ENCODE measurements around the gene IRAK2.

The IRAK2 gene

DNA sequence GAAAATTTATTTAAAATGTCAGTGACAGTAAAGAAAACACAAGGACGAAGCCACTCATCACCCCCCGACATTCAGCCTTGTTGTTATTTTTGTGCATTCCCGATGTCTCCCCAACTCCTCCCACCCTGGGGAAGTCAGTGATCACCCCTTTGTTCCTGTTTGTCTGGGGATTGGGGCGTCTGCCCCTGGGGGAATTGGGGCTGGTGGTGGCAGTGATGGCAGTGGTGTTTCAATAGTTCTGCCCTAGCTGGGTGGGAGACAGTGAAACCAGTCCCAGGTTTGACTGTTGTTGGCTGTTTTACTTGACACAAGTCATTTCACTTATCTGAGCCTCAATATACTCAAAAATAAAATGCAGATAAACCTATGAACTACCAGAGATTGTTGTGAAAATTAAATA is 33.5 kb downstream of the IRAK2 start:
- Histone ChIP-seq H3K4me1 (ENCODE audit: insufficient read depth, low read length) (no peaks in the 10 kb centered on the region), H3K27me3 (ENCODE audit: insufficient read depth, low read length, poor library complexity) (no peaks in the 10 kb centered on the region), H3K4me3 (ENCODE audit: low read depth in 1 of 2, low read length in 2 of 2) (no peak overlapping the region), H2AFZ (ENCODE audit: low read depth, low read length) (no peak overlapping the region), H3K9me3 (ENCODE audit: insufficient read depth, low read length, severe bottlenecking) (no peaks in the 10 kb centered on the region), H3K36me3 (ENCODE audit: insufficient read depth, low read length) (no peaks in the 10 kb centered on the region), H4K20me1 (ENCODE audit: insufficient read depth, low read length) (no peaks in the 10 kb centered on the region), H3K4me2 (ENCODE audit: insufficient read depth, low read length) (no peak overlapping the region), H3K9ac (ENCODE audit: low read depth, low read length) (no peak overlapping the region), H3K79me2 (ENCODE audit: insufficient read depth, low read length) (no peaks in the 10 kb centered on the region), H3K27ac (ENCODE audit: low read length) (no peak overlapping the region)
- DNase-seq (no peak), ATAC-seq (ENCODE audit: insufficient read depth, low read depth) (no peak)
- TF ChIP-seq EZH2 (IDR thresholded peaks at IDR 0.05; ENCODE audit: borderline replicate concordance, low read depth, low read length, severe bottlenecking), result no peak
- TF ChIP-seq CTCF (IDR thresholded peaks at IDR 0.05; ENCODE audit: borderline replicate concordance, extremely low read depth, low read length, poor library complexity, severe bottlenecking), result no peak

GRCh38 chr3:10198761-10199649 is 34.3 kb downstream of the IRAK2 start:
- DNase-seq, result peak; percentile 23
- H2AFZ ChIP-seq (ENCODE audit: low read depth, low read length), result no peak overlapping the region
- no peaks in the 10 kb centered on the region for H3K9me3 ChIP-seq (ENCODE audit: insufficient read depth, low read length, severe bottlenecking)
- peak; percentile 61; the same call in 1 of the 3 replicates for ATAC-seq (ENCODE audit: insufficient read depth, low read depth)
- H3K27me3 ChIP-seq (ENCODE audit: insufficient read depth, low read length, poor library complexity), result no peaks in the 10 kb centered on the region
- H3K79me2 ChIP-seq (ENCODE audit: insufficient read depth, low read length), result no peaks in the 10 kb centered on the region
- no peak overlapping the region for H3K4me2 ChIP-seq (ENCODE audit: insufficient read depth, low read length)
- no peaks in the 10 kb centered on the region for H3K4me1 ChIP-seq (ENCODE audit: insufficient read depth, low read length)
- TF ChIP-seq CTCF (IDR thresholded peaks at IDR 0.05; ENCODE audit: borderline replicate concordance, extremely low read depth, low read length, poor library complexity, severe bottlenecking) (no peak), EZH2 (IDR thresholded peaks at IDR 0.05; ENCODE audit: borderline replicate concordance, low read depth, low read length, severe bottlenecking) (no peak)
- no peak overlapping the region for H3K4me3 ChIP-seq (ENCODE audit: low read depth in 1 of 2, low read length in 2 of 2)
- H3K9ac ChIP-seq (ENCODE audit: low read depth, low read length), result no peak overlapping the region
- H3K27ac ChIP-seq (ENCODE audit: low read length), result no peak overlapping the region
- H3K36me3 ChIP-seq (ENCODE audit: insufficient read depth, low read length), result no peaks in the 10 kb centered on the region
- H4K20me1 ChIP-seq (ENCODE audit: insufficient read depth, low read length), result no peaks in the 10 kb centered on the region

- Histone ChIP-seq H3K4me2 (ENCODE audit: insufficient read depth, low read length) (no peak overlapping the region), H3K4me3 (ENCODE audit: low read depth in 1 of 2, low read length in 2 of 2) (no peak overlapping the region), H3K27ac (ENCODE audit: low read length) (no peak overlapping the region), H3K27me3 (ENCODE audit: insufficient read depth, low read length, poor library complexity) (no peaks in the 10 kb centered on the region), H3K9ac (ENCODE audit: low read depth, low read length) (no peak overlapping the region), H4K20me1 (ENCODE audit: insufficient read depth, low read length) (no peaks in the 10 kb centered on the region), H3K36me3 (ENCODE audit: insufficient read depth, low read length) (no peaks in the 10 kb centered on the region), H3K79me2 (ENCODE audit: insufficient read depth, low read length) (no peaks in the 10 kb centered on the region), H2AFZ (ENCODE audit: low read depth, low read length) (no peak overlapping the region), H3K4me1 (ENCODE audit: insufficient read depth, low read length) (no peaks in the 10 kb centered on the region), H3K9me3 (ENCODE audit: insufficient read depth, low read length, severe bottlenecking) (no peaks in the 10 kb centered on the region)
- no peak for DNase-seq
- ATAC-seq (ENCODE audit: insufficient read depth, low read depth), result no peak
- no peak for TF ChIP-seq EZH2 (IDR thresholded peaks at IDR 0.05; ENCODE audit: borderline replicate concordance, low read depth, low read length, severe bottlenecking)
- TF ChIP-seq CTCF (IDR thresholded peaks at IDR 0.05; ENCODE audit: borderline replicate concordance, extremely low read depth, low read length, poor library complexity, severe bottlenecking), result no peak
These were observed 40.2 kb downstream of the IRAK2 start for GRCh38 chr3:10204921-10205320.

Data from DND-41 (cell line).